GM19351 (cell line): ENCODE results near the gene USP31.

Experiments
- ATAC-seq: cut with Tn5 transposase; IDR thresholded peaks from one replicate; pipeline ENCODE4 v1.9.1; 2021; ENCODE audit warnings: mild to moderate bottlenecking, moderate library complexity; ENCODE audit not compliant: unreplicated experiment

USP31 gene, protein sequence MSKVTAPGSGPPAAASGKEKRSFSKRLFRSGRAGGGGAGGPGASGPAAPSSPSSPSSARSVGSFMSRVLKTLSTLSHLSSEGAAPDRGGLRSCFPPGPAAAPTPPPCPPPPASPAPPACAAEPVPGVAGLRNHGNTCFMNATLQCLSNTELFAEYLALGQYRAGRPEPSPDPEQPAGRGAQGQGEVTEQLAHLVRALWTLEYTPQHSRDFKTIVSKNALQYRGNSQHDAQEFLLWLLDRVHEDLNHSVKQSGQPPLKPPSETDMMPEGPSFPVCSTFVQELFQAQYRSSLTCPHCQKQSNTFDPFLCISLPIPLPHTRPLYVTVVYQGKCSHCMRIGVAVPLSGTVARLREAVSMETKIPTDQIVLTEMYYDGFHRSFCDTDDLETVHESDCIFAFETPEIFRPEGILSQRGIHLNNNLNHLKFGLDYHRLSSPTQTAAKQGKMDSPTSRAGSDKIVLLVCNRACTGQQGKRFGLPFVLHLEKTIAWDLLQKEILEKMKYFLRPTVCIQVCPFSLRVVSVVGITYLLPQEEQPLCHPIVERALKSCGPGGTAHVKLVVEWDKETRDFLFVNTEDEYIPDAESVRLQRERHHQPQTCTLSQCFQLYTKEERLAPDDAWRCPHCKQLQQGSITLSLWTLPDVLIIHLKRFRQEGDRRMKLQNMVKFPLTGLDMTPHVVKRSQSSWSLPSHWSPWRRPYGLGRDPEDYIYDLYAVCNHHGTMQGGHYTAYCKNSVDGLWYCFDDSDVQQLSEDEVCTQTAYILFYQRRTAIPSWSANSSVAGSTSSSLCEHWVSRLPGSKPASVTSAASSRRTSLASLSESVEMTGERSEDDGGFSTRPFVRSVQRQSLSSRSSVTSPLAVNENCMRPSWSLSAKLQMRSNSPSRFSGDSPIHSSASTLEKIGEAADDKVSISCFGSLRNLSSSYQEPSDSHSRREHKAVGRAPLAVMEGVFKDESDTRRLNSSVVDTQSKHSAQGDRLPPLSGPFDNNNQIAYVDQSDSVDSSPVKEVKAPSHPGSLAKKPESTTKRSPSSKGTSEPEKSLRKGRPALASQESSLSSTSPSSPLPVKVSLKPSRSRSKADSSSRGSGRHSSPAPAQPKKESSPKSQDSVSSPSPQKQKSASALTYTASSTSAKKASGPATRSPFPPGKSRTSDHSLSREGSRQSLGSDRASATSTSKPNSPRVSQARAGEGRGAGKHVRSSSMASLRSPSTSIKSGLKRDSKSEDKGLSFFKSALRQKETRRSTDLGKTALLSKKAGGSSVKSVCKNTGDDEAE (N-terminal part only)

DNA sequence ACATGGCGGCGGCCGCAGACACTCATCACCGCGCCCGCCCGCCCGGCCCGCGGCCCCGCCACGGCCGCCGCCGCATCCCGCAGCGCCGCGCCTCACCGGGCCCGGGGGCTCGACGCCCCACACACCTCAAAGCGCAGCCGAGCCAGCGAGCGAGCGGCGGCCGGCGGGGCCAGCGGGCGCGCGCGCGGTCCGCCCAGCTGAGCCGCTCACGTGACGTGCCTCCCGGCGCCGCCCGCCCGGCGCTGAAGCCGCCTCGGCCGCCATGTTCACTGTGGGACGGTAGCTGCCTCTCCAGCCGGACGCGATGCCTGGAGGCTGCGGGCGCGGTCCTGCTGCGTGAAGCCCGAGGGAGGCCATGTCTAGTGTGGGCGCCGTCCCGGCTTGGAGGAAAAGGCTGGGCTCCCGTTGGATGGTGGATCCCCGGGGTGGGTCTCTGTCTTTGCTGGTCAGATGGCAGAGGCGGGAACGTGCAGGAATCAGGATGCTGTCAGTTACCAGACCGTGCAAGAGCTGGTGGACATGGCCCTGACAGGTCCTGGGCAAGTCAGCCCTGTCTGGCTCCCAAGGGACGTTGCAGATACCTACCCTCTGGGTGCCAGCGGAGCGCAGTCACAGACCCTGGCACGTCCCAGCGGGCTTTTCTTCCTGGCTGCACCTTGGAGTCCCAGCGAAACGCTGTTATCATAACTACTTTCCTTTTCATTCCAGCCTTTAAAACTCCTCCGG lies at the start of gene USP31:
Gene USP31 (minus strand): TSS at position 186 of the 726 bp plus-strand sequence. CDS start 182 bp downstream, at position 4.
- peak; percentile 95 for ATAC-seq

DNA sequence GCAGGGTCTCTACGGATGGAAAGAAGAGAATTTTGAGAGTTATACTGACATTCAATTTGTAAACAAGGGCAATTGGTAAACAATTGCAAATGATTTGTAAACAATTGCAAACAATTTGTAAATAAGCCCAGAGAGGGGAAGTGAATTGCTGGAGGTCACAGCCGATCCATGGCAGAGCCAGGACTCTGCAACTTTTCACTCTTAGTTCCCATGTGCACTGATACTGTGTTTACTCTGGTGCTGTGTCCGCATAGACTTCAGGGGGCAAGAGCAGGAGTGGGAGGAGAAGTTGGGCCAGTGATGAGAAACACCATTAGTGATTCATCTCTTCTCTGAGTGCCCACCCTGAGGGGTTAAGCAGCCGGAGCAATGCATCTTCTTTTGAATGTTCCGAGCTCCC lies 47.3 kb upstream of the USP31 start:
- no peak for ATAC-seq

DNA sequence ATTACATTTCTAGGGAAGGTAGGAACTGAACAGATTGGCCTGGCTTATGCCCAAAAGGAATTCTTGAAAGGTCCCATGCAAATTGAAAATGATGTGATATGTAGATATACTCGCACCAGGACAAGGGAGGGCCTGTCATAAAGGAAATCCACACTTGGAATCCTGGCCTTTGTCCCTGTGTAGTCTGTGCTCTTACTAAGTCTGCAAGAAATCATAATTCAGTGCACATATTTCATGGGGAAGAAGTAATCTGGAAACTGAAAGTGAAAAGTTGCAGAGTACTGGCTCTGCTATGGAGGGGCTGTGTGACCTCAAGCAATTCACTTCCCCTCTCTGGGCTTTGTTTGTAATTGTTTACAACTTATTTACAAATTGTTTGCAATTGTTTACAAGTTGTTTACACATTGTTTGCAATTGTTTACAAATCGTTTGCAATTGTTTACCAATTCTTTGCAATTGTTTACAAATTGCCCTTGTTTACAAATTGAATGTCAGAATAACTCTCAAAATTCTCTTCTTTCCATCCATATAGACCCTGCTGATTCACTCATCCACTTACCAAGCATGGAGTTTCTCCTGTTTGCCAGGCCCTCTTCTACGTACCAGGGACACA lies 46.2 kb upstream of the USP31 start:
- no peak for ATAC-seq

DNA sequence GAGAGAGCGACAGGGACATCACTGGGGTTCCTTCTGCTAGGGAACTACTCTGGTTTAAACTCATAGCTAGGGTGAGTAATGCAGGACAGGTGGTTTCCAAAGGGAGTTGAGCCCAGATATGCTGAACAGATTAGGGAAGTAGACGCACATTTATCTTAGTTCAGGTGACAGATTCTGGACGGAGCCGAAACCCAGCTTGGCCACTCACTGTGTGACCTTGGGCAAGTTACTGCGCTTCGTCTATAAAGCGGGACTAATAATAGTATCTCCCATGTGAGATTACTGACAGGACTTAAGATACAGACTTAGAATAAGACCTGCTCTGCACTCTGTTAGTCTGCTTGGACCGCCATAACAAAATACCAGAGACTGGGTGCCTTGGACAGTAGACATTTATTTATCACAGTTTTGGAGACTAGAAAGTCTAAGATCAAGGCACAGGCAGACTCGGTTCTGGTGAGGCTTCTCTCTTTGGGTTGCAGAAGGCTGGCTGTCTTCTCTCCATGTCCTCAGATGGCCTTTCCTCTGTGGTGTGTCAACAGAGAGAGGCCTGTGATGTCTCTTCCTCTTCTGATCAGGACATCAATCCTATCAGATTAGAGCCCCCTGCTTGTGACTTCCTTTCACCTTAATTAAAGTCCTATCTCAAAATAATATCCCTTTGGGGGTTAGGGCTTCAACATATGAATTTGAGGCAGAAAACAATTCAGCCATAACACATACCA lies 45.4 kb upstream of the USP31 start:
- no peak for ATAC-seq

DNA sequence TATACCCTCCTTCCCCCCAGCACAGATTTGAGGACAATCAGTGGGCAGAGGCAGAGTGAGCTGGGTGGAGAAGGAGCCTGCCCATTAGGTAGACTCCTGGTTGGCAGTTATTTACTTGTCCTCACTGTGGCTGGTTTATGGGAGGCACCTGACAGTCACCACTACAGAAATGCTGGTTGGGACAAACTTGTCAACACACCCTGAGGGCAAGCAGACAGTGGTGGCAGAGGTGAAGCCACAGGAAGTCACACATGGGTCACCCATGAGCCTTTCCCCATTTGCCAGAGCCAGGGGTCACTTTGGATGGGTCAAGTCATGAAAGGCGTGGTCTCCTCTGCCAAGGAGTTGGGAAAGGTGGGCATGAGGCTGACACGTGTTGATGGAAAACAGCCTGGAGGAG lies 39.7 kb upstream of the USP31 start:
- ATAC-seq, result no peak

DNA sequence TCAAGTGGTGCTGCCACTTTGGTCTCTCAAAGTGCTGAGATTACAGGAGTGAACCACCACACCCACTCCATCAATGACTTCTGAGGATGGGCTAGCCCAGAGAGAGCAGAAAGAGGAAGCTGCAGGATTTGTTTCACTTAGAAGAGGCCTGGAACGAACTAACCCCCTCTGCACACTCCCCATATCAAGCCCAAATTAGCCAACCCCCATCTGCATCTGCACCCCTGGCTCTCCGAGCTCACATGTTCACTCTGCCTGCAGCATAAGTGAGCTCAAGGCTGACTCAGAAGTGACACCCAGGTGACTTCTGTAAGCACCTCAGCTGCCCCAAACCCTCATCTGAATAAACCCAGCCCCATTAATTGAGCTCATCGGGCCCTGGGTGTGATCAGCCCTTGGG lies 38.1 kb upstream of the USP31 start:
- no peak for ATAC-seq

DNA sequence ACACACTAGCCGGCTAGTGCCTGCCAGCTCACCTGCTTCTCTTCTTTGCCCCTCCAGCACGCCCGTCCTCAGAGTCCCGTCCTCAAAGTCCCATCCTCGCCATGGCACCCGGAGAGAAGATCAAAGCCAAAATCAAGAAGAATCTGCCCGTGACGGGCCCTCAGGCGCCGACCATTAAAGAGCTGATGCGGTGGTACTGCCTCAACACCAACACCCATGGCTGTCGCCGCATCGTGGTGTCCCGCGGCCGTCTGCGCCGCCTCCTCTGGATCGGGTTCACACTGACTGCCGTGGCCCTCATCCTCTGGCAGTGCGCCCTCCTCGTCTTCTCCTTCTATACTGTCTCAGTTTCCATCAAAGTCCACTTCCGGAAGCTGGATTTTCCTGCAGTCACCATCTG lies 36.9 kb upstream of the USP31 start:
- no peak for ATAC-seq

DNA sequence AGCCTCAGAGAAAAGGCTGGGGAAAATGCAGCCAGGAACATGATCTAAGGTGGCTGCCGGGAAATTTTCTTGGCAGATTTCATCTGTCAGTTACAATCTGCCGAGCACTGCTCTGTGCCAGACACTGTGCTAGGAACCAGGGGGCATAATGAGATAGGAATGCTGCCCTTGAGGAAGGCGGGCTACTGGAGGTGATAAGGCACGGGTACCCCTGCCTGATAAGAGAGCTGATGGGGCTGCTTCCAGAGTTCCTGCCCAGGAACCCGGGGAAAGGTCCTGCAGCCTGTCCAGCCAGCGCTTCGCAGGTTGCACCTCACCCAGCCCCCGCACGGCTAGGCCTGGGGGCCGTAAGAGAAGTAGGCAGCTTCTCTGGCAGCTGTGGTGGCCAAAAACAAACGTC lies 36.4 kb upstream of the USP31 start:
- ATAC-seq, result no peak

DNA sequence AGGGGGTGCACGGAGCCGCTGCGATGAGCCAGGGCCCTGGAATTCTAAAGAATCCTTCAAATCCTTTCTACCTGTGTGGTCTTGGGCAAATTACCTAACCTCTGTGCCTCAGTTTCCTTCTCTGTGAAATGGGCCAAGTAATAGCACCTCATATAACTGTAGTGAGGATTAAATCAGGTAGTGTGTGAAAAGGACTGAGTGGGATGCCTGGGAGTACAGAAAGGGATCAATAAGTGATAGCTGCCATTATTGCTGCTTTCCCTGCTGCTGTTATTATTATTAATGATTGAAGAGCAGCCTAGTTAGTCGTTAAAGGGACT lies 34.3 kb upstream of the USP31 start:
- ATAC-seq, result no peak

DNA sequence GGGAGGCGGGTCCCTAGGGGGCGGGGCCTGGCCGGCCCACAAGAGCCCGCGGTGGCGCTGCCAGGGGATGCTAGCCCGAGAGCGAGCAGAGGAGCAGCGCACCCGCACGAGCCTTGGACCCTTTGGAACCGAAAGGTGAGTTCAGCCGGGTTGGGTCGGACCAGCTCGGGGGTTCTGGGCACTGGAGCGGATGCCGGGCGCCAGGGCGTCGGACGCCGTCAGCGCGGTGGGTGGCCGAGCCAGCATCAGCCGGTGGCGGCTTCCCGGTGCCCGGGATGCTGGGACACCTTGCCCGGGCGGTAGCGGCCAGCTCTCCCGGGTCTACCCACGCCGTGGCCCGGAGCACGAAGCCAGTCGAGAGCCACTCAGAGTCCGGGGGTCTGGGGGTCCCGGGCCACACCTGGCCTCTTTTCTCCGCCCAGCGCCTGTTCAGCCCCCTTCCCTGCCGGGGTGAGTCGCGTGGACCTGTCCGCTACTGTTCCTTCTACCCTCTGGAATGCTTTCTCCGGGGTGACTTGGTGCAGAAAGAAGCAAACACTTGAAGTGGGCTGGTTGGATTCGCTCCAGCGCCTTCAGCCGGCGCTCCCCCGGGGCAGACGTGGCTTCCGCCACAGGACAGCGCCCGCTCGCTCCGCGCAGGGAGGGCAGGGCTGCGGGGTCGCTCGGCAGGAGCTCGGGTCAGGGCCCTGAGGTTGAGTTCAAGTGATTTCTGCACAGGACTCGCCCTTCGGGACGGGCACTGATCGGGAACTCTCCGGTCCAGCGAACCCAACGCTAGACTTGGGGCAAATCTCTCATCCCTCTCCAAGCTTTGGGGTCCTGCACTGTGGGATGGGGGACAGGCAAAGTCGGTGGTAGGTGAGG lies 33.7 kb upstream of the USP31 start, which contains the start of gene SCNN1G:
Gene SCNN1G (plus strand): TSS at position 67 of the 864 bp plus-strand sequence. CDS start 3,527 bp downstream, outside the sequence.
- peak; percentile 11 for ATAC-seq

DNA sequence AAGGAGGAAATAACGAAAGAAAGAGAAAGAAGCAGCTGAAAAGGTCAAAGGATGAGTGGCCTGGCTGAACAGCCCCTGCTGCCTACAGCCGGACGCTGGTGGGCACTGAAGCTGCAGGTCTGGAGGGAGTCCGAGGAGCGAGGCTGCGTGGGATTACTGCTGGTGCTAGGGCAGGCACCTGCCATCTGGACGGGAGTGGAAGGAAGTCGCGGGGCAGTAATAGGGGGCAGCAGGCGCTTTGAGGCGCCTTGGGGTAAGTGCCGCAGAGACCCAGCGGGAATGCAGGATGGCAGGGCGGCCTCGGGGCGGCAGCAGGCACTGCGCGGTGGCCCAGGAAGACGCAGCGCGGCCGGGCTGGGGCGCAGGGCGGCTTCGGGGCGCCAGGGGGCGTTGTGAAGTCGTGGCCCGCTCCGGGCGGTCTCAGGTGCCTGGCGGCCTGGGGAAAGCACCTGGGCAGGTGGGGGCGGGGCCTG lies 33.0 kb upstream of the USP31 start:
- ATAC-seq, result peak; percentile 93

DNA sequence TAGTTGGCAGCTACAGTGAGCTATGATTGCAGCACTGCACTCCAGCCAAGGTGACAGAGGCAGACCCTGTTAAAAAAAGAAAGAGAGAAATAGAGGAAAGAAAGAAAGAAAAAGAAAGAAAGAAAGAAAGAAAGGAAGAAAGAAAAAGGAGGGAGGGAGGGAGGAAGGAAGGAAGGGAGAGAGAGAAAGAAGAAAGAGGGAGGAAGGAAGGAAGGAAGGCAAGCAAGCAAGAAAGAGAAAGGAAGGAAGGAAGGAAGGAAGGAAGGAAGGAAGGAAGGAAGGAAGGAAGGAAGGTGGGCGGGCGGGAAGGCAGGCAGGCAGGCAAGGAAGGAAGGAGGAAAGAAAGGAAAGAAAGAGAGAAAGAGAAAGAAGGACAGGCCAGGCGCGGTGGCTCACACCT lies 32.3 kb upstream of the USP31 start:
- ATAC-seq, result no peak

DNA sequence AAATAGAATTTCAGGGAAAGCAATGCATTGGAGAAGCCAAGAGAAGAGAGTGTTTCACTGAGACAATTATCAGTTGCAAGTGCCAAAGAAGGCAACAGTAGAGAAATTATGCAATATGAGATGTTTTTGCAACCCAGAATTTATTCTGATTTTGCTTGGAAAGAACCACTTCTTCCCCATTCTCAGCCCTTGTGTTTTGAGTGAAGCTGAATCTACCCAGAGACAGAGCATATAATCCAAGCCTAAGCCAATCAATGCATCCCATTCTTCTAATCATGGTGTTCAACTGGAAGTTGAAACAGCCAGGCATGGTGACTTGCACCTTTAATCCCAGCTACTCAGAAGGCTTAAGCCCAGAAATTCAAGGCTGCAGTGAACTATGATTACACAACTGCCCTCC lies 26.4 kb upstream of the USP31 start:
- ATAC-seq, result no peak

DNA sequence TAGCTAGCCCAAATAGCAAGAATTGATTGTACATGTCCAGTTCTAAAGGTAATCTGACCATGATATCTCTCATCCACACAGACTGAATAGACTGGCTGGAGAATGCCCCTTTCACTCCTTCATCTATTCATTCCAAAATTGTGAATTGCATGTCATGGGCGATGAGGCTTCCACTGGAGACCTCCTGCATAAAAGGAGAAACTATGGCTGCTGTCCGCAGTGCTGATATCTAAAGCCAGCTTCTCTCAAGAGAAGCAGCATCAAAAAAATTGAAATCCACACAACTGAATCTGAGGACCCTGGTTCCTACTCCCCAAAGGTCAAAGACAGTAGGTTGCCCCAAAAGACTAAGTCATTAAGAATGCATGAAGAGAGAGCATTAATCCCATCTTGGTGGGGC lies 25.4 kb upstream of the USP31 start:
- ATAC-seq, result no peak

DNA sequence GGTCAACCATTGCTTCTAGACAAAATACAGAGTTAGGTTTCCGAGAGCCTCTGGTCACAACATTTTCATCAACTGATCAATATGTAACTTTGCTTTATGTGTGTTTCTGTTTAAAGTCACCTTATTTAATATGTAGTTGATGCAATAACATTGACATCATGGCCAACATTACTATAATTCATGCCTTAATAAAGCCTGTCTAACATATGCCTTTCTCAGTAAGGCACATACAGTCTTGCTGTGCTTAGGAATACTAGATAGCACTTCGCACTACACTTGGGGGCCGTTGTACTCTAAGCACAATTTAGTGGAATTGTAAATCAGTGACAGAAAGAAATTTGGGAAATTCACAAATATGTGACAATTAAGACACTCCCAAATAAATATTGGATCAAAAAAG lies 23.7 kb upstream of the USP31 start:
- ATAC-seq, result no peak

DNA sequence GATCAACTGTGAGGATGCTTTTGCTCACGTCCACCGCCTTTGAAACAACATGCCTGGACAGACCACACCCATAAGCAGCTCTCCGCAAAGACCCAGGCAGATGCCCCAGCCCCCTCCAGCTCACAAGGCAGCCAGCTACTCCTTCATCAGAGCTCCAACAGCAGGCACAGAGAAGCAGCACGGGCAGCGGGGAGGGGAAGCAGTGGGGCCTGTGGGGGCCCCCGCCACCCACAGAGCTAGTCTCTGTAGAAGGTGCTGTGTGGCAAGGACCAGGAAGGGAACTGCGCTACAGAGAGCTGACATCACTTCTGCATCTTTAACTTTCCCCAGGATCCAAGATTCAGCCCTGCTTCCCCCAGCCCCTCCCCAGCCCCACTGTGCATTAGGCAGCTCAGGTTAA lies 23.3 kb upstream of the USP31 start:
- no peak for ATAC-seq

DNA sequence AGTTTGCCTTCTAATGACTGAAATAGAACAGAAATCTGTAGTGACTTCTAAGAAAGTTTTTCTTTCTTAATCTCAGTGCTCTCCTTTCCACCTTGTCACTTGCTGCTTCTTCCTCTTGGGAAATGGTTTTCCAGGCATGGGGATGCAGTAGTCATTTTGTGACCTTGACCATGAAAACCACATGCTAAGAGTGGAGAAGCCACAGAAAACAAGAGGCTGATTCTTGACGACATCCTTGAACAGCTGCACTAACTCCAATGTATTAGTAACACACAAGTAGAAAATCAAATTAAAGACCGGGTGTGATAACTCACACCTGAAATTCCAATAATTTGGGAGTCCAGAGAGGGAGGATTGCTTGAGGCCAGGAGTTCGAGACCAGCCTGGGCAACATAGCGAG lies 15.5 kb upstream of the USP31 start:
- no peak for ATAC-seq

DNA sequence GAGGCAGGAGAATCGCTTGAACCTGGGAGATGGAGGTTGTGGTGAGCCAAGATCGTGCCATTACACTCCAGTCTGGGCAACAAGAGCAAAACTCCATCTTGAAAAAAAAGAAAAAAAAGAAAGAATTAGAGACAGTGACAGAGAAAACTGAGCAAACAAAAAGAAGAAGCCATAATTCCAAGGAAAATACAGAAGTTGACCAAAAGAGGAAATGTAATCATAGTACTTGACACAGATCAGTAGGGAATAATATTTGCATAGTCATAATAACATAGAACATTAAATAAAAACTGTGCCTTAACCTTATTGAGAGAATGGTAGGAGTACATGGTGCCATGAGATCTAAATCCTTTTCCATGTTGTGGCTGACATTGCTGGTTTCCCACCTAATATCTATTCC lies 14.7 kb upstream of the USP31 start:
- no peak for ATAC-seq
